HG03432 (cell line): ENCODE data around the gene ADD1.

Experiments used
- ATAC-seq: cut with Tn5 transposase; IDR thresholded peaks from one replicate; pipeline ENCODE4 v1.9.1; 2021; ENCODE audit warnings: mild to moderate bottlenecking, moderate library complexity; ENCODE audit not compliant: unreplicated experiment

The ADD1 gene

DNA sequence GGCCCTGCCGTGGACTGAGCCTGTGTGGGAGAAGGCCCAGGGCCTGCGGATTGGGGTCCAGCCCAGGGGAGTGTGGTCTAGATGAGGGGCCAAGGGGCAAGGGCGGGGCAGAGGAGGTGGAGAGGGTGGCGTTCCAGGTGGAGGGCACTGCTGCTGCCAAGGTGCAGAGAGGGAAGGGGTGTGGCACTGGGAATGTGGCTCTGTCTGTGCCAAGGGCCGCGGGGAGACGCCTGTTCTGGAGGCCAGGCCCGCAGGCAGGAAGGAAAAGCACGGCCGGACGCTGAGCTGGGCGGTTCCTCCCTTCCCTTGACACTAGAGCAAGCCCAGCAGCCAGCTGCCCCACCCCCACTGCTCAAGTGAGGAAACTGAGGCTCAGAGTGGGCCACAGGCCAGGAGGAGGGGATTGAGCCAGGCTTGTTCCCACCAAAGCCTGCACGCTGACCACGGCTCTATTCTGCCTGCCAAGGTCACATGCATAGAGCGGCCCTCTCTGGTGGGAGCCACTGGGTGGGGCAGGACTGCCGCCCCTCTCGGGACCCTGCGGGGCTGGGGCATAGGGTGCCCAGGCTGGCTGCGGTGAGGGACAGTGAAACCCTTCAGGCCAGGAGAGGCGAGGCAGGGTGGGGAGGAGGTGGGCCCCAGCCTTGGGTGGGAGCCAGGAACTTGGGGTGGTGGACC is 37.8 kb upstream of the ADD1 start:
- ATAC-seq, result no peak

DNA sequence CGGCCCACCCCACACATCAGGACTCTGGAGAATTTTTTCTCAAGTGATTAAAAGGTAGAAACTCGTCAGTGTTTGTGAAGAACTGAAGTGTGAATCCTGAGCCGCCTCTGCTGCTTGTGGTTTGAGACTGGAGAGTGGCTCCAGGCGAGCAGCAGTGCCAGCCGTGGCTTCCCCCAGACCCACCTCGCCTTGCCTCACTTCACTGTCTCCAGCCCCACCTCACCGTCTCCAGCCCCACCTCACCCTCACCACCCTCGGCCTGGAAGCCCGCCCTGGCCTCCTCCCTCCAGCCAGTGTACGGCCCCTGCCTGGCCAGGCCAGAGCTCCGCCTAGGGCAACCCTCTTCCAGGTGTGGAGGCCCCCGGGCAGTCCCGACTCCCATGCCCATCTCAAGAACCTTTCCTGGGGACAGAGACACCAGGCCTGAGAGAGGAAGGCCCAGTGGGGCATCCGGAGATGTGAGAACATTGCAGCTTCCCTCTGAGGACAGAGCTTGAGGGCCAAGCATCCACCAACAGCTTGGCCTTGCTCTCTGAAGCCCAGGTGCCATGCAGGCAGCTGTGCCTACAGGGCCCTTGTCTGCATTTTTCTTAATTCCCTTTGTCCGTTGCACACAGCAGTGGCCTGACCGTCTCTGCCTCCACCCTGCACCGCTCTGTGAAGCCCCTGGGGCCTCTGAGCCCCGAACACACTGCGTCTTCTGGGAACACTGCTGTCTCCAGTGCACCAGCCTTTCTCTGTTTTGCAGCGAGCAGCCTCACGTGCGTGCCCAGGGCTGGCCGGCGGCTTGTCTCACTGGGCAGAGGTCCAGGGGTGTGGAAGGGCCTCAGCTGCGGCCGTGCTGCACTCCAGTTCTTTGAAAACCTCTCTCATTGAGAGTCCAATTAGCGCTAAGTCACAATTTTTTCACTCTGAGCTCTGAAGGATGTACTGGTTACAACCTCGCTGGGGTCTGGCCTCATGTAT is 37.0 kb upstream of the ADD1 start:
- ATAC-seq, result no peak

DNA sequence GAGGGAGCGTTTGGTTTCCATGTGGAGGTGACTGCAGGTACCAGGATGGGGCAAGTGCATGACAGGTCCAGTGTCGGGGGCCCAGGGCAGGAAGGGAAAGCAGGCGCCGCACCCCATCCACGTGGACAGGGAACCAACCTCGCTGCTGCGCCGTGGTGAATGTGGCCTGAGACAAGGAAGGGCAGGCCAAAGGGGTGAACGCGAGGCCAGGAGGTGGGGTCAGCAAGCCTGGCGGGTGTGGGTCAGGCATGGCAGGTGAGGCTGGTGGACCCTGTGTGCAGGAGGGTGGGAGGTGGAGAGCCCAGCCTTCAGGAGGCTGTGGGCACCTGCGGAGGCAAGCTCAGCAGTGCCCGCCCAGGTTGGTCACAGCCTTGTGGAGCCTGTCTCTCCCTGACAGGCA is 36.1 kb upstream of the ADD1 start:
- no peak for ATAC-seq

DNA sequence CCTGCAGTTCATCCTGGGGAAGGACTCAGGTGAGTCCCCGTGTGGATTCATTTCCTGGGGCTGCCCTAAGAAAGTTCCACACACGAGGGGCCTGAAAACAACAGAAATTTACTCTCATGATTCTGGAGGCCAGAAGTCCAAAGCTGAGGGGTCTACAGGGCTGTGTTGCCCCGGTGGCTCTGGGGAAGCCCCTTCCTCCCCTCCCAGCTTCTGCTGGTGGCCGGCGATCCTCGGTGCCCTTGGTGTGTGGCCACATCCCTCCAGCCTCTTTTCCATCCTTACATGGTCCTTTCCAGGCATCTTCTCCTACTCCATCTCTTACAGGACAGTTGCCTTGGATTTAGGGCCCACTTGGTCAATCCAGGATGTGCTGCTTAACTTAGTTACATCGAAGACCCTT is 35.6 kb upstream of the ADD1 start:
- ATAC-seq, result no peak

DNA sequence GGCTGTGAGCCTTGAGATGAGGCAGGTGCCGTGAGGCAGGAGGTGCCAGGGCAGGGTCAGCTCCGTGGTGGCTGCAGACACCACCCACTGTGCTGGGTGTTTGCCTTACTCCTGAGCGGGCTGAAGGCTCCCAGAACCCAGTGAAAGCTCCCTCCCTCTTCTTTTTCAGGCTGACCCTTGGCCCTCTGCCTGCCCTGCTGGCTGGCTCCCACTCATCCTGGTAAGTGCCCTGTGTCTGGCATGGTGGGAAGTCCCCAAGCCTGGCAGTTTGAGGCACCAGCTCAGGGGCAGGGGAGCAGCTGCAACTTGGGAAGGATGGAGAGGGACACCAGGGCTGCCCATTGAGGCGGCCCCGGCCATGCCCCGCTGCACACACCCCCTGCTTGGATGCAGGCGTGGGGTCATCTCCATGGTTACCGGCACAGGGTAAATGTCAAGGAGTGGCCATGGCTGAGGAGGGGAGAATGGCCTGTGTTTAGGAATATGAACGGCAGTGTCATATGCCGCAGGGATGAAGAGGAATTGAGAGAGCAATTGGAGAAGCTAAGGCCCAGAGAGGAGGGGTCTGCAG is 33.9 kb upstream of the ADD1 start:
- ATAC-seq, result no peak

DNA sequence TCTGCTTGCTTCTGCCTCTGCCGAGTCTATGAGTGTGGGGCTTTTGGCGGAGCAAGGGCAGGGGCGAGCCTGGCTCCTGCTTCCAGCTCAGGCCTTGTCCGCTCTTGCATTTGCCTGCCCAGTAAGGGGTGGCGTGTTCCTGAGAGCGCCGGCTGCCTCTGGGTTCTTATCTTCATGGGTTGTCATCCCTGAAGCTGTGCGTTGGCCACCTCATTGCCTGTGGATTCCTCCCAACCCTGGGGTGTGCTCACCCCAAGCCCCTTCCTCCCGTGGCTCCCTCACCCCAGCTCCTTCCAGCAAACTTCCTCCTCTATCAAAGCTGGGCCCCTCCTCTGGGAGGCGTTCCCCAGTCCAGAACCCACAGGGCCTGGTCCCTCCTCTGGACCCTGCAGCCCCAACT is 33.3 kb upstream of the ADD1 start:
- ATAC-seq, result no peak

DNA sequence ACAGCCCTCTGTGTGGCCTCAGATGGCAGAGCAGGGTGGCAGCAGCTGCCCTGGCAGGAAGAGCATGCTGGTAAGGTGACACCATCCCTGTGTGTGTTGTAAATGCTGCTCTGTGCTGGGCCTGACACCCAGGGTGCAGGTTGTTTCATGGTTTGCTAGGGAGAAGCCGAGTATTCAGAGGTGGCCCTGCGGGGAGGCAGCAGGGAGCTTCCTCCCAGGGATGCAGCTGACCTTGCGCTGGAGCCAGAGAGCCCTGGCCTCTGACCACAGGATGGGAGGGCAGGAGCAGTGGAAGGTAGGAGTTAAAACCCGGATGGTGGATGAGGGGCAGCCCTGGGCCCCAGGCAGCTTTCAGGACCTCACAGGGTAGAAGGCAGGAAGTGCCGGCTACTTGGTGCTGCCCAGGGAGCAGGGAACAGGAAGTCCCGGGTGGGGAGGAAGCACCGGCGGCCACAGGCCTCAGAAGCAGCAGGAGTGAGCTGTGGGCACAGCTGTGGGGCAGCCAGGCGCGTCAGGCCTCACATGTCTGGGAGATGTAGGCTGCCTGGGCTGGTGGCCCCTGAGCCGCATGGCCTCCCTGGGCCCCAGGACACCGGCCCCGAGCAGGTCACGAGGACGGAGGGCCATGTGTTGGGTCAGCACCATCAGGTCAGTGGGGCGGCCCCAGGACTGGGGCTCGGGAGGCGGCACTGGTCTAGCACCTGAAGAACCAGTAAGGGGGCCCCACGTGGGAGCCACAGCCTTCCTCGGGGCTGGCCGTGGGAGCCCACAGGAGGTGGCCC is 31.6 kb upstream of the ADD1 start:
- peak; percentile 83 for ATAC-seq

DNA sequence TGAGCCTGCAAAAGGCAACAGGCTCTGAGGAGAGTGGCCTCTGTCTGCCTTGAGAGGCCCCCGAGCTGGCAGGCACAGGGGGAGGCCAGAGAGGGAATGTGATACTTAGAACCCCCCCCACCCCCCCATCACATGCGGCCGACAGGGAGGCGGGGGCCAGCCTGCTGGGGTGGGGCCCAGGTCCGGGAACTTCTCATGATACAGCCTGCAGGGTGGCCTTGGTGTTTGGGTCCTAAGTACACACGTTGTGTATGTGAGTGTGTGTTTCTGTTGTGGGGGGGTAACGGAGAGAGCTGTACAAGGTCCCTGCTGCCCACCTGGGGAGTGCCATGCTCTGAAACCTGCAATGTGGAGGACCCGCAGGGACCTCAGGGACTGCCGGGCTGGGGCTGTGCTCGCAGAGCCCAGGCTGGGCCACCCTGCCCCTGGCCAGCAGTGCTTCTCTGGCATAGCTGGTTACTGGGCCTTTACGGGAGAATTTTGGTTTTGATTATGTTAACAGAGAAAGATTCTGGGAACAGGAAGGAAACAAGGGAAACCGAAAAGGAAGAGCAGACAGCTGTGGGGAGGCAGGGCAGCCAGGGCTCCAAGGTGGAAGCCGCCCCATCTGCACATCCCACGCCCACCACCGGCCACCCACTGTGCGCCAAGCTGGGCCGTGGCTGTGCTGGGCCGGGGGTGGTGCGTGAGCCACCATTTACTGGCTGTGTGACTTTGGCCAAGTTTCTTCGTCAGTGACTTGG is 30.9 kb upstream of the ADD1 start:
- no peak for ATAC-seq

DNA sequence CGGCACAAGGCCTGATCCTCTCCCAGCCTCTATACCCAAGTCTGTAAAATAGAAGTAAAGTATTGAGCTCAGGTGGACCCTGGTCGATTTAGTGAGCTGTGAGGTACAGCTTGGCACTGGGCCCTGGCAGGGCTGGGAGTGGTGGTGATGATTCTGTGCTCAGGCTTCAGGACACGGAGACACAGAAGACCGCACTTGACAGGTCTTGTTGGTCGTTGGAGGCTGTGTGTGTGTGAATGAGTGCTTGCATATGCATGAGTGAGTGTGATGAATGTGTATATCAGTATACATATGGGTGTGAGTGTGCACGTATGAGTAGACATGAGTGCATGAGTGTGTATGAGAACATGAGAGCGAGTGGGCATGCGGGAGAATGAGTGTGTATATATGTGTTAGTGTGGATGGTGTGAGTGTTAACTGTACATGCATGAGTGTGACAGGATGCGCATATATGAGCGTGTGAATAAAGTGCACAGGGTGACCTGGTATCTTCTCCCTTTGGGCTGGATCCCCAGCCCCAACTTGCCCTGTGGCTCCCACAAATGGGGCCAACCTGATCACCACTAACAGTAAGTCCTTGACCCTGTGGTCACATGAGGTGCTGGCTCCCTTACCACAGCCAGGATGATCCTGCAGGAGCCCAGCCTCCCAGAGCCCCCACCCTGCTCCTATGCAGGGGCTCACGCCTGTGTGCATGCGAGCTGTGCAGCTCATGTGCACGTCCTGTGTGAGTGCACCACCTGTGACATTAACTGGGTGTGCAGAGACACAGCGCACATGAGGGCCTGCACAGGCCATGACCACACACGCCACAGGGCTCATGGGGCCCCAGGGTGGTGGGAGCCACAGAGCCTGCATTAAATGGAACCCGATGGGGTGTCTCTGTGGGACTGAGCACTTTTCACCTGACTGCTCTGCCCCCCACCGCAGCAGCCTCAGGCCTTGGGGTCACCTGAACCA is 29.9 kb upstream of the ADD1 start:
- ATAC-seq, result no peak

DNA sequence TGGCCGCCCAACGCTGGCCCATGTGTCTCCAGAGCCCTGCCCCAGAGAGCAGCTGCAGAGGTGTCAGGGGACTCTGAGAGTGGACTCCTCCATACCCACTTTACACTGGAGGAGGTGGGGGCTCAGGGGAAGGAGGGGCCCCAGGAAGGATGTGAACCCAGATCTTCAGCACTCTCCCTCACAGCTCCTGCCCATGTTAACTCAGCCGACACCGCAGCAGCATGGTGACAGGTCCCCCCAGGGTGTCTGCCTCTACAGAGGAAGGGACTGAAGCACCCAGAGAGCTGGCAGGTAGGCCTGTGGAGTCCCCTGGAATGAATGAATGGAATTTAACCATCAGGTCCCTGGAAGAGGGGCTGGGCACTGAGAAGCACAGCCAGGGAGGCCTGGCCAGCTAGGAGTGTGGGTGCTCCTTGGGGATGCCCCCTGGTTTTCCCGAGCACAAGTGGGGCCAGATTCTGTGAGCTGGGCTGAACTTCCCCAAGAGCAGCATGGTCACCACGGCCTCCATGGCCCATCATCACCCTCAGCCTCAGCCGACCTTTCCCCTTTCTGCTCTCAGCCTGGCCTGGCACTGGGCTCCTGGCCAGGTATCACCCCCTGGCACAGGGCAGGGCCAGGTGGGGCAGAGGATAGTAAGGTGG is 28.9 kb upstream of the ADD1 start:
- ATAC-seq, result no peak

DNA sequence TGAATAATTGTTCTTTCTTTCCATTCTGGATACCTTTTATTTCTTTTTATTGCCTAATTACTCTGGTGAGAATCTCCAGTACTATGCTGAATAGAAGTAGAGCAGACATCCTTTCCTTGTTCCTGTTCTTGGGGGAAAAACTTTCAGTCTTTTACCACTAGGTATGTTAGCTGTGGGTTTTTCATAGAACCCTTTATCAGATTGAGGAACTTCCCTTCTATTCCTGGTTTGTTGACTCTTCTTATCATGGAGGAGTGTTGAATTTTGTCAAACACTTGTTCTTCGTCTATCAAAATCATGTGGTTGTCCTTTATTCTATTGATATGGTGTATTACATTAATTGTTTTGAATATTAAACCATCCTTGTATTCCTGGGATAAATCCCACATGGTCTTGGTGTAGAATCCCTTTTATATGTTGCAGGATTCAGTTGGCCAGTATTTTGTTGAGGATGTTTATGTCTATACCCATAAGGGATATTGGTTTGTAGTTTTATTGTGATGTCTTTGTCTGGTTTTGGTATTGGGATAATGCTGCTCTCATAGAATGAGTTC is 27.2 kb upstream of the ADD1 start:
- ATAC-seq, result no peak

DNA sequence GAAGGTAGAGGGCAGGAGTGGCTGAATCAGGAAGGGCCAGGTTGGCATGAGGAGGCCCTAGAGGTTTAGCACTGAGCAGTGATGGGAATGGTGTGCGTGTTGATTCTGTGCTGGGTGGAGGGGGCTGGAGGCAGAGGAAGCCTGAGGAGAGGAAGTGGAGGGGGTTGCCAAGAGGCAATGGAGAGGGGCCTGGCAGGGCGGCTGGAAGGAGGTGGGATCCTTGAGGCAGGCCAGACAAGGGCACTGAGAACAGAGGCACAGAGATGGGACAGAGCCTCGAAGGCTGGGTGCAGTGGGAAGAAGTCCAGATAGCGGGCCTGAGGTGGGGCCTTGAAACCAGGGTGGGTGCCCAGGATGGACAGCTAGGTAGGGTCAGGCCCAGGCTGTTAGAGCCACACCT is 26.5 kb upstream of the ADD1 start:
- ATAC-seq, result no peak

DNA sequence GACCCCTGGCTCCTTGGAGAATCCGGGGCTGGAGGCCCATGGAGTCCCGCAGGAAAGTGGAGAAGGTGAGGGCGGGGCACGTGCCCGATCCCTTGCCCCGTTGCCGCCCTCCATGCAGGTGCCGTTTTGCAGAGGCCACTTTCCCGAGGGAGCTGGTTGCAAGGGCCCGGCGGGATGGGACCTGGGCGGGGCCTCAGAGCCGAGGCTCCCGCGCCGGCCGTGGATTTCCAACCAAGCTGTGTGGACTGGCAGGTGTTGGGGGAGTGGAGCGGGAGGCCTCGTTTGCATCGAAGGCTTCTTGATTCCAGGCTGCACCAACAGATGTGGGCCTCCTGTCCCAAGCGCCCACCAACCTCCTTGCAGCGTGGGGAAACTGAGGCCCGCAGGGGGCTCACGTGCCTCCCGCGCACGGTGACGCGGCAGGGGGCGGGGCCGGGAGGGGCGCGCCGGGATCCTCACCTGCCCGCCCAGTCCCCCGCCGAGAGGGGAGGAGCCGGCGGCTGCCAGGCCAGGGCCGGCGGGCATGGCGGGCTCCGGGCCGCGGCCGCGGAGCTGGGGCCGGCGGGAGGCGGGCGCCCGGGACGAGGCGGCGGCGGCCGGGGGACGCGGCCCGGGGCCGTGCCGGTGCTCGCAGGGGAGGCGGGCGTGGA is 25.8 kb upstream of the ADD1 start:
- ATAC-seq, result no peak

DNA sequence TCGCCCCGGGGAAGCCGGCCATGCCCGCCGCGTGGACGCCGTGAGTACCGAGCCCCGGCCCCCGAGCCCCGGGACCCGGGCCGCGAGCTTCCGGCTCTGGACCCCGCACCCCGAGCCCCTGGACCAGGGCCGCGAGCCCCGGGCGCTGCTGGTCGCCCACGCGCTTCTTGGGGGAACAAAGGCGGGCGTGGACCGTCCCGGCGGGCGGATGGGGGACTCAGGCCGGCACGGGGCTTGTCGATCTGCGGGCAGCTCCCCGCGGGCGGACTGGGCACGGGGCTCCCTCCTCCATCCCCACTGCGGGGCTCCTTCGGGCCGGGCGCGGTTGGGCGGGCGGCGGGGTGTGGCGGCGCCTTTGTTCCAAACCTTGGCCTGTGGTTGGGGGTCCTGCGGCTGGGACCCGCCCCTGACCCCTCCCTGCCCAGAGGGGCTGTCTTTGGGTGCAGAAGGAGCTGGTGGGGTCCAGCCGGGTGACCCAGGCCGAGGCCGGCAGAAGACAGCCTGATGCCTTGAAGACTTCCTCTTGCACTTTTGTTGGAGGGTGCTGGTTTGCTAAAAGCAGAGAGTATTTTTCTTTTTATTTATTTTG is 25.2 kb upstream of the ADD1 start:
- ATAC-seq, result no peak

DNA sequence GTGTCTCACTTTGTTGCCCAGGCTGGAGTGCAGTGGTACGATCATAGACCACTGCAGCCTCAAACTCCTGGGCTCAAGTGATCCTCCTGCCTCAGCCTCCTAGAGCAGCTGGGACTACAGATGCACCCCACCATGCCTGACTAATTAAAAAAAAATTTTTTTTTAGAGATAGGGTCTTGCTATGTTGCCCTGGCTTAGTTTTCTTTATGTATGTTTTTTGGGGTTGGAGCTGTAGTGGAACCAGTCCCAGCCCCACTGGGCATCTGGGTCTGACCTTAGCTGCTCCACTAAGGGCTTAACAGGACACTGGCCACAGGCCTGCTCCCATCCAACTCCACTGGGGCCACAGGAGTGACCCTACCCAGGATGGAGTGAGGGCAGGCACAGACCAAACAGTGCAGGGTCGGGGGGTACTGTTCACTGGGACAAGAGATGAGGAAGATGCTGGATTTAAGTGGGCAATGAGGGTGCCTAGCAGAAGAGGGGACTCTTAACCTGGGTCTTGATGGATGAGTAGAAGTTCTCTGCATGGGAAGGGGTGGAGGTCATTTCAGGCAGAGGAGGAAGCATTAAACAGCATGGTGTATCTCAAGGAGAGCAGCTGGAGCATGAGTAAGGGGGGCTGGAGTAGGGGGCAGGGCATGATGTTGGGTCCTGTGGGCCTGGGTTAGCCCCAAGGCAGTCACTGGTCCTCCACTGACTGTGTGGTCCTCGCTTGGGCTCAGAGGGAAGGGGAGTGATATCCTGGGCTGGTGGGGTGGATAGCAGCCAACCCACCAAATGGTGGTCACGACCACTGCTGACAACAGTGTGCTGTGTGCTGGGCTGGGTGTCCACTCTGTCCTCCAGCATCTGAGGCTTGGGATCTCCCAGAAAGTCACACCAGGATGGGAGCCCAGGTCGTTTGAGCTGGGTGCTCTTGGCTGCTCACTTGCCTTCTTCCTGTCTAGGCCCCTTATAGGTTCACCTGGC is 24.1 kb upstream of the ADD1 start:
- ATAC-seq, result no peak

DNA sequence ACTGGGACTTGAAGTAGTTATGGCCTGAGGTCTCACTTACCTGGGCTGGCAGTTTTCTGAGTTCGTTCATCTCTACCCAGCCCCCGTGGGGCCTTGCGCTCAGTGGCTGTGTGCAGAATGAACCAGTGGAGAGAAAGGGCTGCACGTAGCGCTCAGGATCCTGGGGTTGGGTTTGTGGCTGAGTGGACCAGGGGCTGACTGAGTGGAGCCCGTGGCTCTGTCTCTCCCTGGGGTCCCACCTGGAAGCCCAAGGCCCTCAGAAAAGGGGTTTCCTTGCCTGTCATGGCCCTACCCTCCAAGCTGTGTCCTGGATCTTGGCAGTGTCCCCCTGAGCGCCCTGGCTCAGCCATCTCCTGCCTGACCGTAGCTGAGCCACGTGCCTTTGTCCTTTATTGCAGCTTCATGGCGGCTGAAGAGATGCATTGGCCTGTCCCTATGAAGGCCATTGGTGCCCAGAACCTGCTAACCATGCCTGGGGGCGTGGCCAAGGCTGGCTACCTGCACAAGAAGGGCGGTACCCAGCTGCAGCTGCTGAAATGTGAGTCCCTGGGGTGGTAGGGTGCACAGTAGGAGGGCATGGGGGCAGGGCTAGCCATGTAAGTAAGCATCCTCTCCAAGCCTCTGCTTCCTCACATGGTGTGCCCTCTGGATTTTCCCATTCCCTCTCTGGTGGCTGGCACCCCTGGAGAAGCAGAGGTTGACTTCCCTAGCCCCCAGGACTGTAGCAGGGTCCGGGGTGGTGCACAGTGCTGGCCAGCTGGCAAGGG is 23.2 kb upstream of the ADD1 start:
- no peak for ATAC-seq
